Measurements from ENCODE around the gene RFTN1. TPM values are rescaled to one million over a fixed set of nuclear protein-coding genes. Genes with fewer than 3 reads are reported as not detected.
A peak's percentile ranks its signal among the peaks of the same experiment; 100 is the strongest.

Gene RFTN1
- total and polyA plus RNA-seq, 7 donors = 9.1 to 33.1 (median 15.9) TPM

- intact Hi-C loops (cut with DNase I) = no loop called here
- TF ChIP-seq CTCF (IDR thresholded peaks at IDR 0.05) = no peak
- ATAC-seq = peak in 1 of 4 donors; percentile 28
- H3K4me1 ChIP-seq = peaks cover 33% of the 10 kb centered on the region
- DNase-seq = no peak
- no peaks in the 10 kb centered on the region for H3K27me3 ChIP-seq (ENCODE audit: insufficient read depth in 3 of 3, low read length in 2 of 3)
- no peaks in the 10 kb centered on the region for H3K9me3 ChIP-seq
- H3K4me3 ChIP-seq = no peak overlapping the region
- 13 to 41% (median 21%) methylated on average over 3 of the region's 3 CpGs for WGBS, 3 donors
- H3K27ac ChIP-seq = no peak overlapping the region
- H3K36me3 ChIP-seq (ENCODE audit: insufficient read depth in 1 of 2, low read depth in 1 of 2) = peaks cover 0 to 6% of the 10 kb centered on the region in 2 donors
These were observed 32.0 kb downstream of the RFTN1 start for GRCh38 chr3:16481546-16481897.

DNA sequence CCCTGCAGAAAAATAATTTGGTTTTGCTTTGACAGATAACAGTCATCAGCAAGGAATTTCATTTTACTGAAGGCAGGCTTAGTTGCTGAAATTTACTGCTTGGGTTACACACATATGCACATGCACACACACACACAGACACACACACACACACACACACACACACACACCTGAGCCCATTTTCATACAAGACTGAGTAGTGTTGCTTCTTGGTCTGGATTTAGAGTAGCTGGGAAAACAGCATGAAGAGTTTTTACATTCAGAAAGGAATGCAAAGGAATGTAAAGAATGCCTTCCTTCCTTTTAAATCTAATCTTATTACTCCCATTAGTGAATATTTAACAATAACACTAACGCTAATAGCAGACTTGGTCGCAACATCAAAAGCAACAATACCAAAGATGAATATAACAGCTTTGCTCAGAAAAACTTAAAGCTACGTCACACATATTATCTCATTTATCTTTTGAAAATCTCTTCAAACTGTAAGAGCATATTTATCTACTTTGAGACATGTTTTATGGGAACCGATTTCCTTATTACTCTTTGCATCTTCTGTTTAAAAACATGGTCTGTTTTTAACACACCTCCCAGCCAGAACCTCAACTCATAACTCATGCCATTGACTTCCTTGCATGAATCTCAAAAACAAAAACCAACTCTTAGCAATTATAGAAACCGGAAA lies 32.5 kb downstream of the RFTN1 start:
- no peaks in the 10 kb centered on the region for H3K9me3 ChIP-seq
- no peak for ATAC-seq
- H3K4me3 ChIP-seq = no peak overlapping the region
- H3K36me3 ChIP-seq (ENCODE audit: insufficient read depth in 1 of 2, low read depth in 1 of 2) = peaks cover 0 to 6% of the 10 kb centered on the region in 2 donors
- peaks cover 33% of the 10 kb centered on the region for H3K4me1 ChIP-seq
- H3K27ac ChIP-seq = no peak overlapping the region
- WGBS, 3 donors = 57 to 61% (median 60%) methylated on average over 5 of the region's 5 CpGs
- no peaks in the 10 kb centered on the region for H3K27me3 ChIP-seq (ENCODE audit: insufficient read depth in 3 of 3, low read length in 2 of 3)
- TF ChIP-seq CTCF (IDR thresholded peaks at IDR 0.05) = no peak
- DNase-seq = no peak
- intact Hi-C loops (cut with DNase I) = no loop called here

DNA sequence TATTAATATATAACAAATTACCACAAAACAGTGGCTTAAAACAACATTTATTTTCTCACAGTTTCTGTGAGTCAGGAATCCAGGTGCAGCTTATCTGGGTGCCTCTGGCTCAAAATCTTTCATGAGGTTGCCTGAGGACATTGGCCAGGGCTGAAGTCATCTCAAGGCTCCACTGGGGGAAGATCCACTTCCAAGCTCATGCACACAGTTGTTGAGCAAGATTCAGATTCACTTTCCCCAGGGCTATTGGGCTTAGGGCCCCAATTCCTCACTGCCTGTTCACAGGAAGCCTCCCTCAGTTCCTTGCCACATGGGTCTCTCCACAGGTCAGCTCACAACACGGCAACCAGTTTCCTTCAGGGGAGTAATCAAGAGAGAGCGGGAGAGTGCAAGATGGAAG lies 35.0 kb downstream of the RFTN1 start:
- peaks cover 0 to 6% of the 10 kb centered on the region in 2 donors for H3K36me3 ChIP-seq (ENCODE audit: insufficient read depth in 1 of 2, low read depth in 1 of 2)
- 80 to 87% (median 81%) methylated on average over 2 of the region's 2 CpGs for WGBS, 3 donors
- intact Hi-C loops (cut with DNase I) = no loop called here
- TF ChIP-seq CTCF (IDR thresholded peaks at IDR 0.05) = no peak
- DNase-seq = peak in 1 of 2 donors; percentile 49
- peak in 1 of 4 donors; percentile 43 for ATAC-seq
- H3K4me1 ChIP-seq = peaks cover 16% of the 10 kb centered on the region
- no peak overlapping the region for H3K27ac ChIP-seq
- no peaks in the 10 kb centered on the region for H3K27me3 ChIP-seq (ENCODE audit: insufficient read depth in 3 of 3, low read length in 2 of 3)
- no peak overlapping the region for H3K4me3 ChIP-seq
- no peaks in the 10 kb centered on the region for H3K9me3 ChIP-seq

- TF ChIP-seq CTCF (IDR thresholded peaks at IDR 0.05) = no peak
- DNase-seq = no peak
- Histone ChIP-seq H3K36me3 (ENCODE audit: insufficient read depth in 1 of 2, low read depth in 1 of 2) (peaks cover 0 to 6% of the 10 kb centered on the region in 2 donors), H3K27me3 (ENCODE audit: insufficient read depth in 3 of 3, low read length in 2 of 3) (no peaks in the 10 kb centered on the region), H3K4me1 (peaks cover 14% of the 10 kb centered on the region), H3K4me3 (no peak overlapping the region), H3K9me3 (no peaks in the 10 kb centered on the region), H3K27ac (no peak overlapping the region)
- 86 to 91% (median 89%) methylated on average over 3 of the region's 3 CpGs for WGBS, 3 donors
- intact Hi-C loops (cut with DNase I) = no loop called here
- ATAC-seq = no peak
These were observed 36.0 kb downstream of the RFTN1 start for GRCh38 chr3:16477521-16477920.

- peaks cover 13% of the 10 kb centered on the region for H3K4me1 ChIP-seq
- TF ChIP-seq CTCF (IDR thresholded peaks at IDR 0.05) = no peak
These were observed 36.4 kb downstream of the RFTN1 start for GRCh38 chr3:16477056-16477455.

More at GRCh38 chr3:16477056-16477455, 36.4 kb downstream of the RFTN1 start:
- Histone ChIP-seq H3K27me3 (ENCODE audit: insufficient read depth in 3 of 3, low read length in 2 of 3) (no peaks in the 10 kb centered on the region), H3K9me3 (no peaks in the 10 kb centered on the region), H3K36me3 (ENCODE audit: insufficient read depth in 1 of 2, low read depth in 1 of 2) (peaks cover 0 to 8% of the 10 kb centered on the region in 2 donors), H3K4me3 (no peak overlapping the region), H3K27ac (no peak overlapping the region)
- intact Hi-C loops (cut with DNase I) = no loop called here
- ATAC-seq = no peak
- no peak for DNase-seq

Data from psoas muscle (tissue), 8 donors.